NK-92 (cell line): ENCODE measurements around the gene LCN1.
"Not testable (repeated sequence)": the region's sequence is repeated elsewhere in the genome, so short reads cannot be mapped to it uniquely, and the experiment has no call there.

Experiments used
- DNase-seq: peaks from one replicate; lab custom pipeline; 2025; ENCODE audit not compliant: unreplicated experiment; lab: John Stamatoyannopoulos, UW

LCN1 gene

DNA sequence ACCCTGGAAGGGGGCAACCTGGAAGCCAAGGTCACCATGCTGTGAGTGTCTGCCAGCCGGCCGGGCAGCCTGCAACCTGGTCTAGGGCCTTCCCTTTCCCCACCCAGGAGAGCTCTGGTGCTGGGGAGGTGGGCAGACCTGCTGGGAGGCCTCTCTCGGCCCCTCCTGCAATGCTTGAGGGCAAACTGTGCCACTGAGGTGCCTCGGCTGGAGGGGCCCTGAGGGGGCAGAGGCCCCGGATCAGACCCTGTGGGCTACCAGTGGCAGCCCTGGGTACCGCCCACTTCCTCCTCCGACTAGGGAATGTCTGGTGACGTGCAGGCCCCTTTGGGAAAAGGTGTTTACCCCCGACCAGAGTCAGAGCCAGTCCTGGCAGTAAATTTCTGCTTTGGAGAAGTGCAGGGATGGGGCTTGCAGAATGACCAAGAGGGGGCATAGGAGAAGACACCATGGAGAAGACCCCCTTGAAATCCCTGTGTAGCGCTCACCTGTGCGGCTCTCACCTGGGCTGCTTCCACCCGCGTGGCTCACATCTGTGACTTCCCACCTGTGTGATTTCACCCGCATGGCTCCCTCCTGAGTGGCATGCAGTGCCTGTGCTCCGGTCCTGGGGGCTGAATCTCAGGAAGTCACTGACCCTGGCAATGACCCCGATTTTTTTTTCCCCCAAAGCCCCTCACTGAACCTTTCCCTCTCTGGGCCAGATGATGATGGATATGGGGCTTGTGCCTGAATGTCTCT lies 1.1 kb downstream of the LCN1 start:
- no peak for DNase-seq

DNA sequence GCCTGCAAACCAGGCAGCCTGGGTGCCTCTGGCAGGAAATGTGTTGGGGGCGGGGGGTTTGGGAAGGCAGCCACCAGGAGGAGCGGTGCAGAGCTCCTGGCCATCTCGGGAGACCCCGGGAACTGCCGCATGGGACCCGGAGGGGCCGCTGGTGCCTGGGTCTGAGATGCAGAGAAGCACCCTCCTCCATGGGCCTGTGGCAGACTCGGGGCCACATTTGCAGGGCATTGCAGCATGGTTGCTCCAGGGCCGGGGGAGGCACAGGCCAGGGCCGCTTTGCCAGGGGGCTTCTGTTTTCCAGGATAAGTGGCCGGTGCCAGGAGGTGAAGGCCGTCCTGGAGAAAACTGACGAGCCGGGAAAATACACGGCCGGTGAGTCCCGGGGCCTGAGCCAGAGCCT lies 1.7 kb downstream of the LCN1 start:
- no peak for DNase-seq

DNA sequence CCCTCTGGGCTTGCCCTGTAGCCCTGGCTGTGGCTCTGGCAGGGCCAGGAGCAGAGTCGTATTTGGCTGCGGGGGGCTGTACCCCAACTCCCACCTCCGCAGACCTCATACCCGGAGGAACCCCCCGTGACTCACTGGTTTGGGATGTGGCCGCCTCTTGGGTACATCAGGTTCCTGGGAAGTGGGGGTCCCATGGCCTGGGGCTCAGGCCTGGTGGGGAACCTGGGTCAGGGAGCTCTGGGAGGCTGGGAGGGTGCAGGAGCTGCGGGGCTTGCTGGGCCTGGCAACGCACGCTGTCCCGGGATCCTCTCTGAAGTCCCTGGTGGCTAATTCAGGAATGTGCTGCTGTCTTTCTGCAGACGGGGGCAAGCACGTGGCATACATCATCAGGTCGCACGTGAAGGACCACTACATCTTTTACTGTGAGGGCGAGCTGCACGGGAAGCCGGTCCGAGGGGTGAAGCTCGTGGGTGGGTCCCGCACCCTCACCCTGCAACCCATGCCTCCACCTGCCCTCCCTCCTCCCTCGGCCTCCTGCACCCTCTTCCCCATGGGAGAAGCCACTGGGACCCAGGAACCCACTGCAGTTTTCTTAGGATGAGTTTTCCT lies 2.4 kb downstream of the LCN1 start:
- DNase-seq: no peak

DNA sequence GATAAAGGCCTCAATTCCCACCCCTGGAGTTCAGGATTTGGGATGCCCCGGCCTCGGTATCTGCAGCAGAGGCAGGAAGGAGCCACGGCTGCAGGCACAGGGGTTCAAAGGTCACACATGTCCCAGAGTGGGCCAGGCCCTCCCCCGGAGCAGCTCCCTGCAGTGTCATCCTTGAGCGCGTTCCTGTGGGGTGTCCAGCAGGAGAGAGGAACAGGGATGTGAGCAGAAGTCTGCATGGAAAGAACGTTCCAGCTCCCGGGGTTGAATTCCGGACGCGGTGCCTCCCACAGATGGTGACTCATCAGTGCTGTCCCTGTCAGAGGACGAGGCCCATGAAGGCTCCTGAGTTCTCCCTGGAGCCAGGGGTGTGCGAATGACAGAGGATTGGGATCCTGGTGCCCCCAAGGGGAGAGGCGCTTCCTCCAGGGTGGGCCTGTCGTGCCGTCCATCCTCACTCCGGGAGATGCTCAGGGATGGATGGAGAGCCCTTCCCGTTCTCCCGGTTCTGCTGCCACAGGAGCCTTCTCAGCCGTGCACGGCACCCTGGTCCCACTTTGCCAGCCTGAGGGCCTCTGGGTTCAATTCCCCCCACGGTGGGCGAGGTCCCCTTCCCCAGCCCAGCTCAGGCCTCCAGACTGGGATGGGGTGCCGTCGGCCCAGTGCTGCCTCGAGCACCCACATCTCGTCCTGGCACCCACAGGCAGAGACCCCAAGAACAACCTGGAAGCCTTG lies 3.1 kb downstream of the LCN1 start:
- no peak for DNase-seq

DNA sequence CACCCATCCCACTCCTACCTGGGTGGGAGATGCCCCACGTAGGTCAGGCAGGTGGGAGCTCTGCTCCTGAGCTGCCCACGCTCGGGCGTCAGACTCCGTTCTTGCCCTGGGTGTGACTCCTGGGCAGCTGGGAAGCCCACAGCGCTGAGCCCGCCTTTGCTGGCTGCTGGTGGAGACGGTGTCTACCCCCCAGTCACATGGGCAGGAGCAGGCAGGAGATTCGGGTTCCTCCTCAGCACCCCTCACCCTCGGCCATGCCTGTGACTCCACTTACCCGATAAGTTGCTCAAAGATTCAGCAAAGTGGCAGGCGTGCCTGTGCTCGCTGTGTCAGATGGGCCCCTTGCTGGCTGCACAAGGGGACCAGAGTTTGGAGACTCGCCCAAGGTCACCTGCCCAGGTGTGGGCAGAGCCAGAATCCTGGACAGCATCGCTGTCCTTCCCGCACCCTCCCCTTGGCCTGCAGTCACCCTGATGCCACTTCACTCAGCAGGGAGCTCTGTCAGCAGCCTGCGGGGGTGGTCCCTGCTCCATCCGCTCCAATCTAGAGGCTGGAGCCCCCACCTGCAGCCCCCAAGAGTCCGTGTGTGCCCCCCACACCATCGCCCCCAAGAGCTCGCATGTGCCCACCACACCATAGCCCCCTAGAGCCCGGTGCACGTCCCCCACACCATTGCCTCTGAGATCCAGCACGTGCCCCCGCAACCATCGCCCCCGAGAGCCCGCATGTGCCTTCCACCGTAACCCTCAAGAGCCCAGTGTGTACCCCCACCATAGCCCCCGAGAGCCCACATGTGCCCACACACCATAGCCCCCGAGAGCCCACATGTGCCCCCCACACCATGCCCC lies 4.2 kb downstream of the LCN1 start:
- no peak for DNase-seq

DNA sequence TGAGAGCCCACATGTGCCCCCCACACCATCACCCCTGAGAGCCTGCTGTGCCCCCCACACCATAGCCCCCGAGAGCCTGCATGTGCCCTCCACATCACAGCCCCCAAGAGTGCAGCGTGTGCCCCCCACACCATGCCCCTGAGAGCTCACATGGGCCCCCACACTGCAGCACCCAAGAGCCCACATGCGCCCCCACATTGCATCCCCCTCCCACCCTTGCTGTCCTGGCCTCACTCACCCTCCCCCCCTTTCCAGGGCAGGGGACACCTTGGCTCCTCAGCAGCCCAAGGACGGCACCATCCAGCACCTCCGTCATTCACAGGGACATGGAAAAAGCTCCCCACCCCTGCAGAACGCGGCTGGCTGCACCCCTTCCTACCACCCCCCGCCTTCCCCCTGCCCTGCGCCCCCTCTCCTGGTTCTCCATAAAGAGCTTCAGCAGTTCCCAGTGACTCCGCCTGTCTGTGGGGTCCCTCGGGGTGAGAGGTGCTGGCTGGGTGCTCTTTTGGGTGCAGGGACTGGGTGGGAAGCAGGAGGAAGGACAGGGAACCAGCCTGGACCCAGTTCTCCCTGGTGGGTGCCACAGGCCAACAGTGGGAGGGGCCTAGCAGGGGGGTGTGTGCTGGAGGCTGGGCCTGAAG lies 5.0 kb downstream of the LCN1 start:
- DNase-seq: no peak

DNA sequence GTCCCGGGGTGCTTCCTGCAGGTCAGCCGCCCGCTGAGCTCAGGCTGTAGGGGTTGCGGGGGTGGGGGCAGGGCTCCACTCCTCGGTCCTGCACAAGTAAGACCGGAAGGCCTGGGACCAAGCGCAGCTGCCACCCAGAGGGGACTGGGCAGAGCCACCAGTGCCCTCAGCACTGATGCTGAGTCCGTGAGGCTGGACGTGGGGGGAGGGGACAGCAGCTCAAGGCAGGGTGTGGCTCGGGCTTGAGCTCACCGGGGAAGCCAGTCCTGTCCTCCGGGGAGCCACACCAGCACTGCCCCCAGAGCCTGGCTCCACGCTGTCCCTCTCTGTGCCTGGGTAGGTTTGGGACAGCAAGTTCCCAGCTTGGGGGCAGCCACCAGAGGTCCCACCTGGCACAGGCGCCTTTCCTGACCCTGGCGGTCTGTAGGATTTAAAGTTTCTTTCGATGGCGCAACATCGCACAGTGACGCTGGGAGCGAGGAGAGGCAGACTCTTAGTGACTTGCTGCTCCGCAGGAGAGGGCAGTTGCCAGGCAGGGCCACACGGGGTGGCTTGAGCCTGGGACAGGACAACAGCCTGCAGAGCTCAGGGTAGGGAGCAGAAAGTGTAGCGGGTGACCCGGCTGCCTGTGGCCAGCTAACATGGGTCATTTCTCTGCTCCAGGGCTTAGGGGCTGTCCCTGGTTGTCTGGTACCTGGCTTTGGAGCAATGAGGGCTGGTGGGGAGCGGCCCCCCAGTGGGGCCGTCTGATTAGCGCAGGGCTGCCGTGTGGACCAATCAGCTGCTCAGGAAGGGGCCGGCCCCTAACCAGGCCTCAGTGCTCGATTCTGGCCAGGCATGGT lies 5.7 kb downstream of the LCN1 start:
- no peak for DNase-seq

DNA sequence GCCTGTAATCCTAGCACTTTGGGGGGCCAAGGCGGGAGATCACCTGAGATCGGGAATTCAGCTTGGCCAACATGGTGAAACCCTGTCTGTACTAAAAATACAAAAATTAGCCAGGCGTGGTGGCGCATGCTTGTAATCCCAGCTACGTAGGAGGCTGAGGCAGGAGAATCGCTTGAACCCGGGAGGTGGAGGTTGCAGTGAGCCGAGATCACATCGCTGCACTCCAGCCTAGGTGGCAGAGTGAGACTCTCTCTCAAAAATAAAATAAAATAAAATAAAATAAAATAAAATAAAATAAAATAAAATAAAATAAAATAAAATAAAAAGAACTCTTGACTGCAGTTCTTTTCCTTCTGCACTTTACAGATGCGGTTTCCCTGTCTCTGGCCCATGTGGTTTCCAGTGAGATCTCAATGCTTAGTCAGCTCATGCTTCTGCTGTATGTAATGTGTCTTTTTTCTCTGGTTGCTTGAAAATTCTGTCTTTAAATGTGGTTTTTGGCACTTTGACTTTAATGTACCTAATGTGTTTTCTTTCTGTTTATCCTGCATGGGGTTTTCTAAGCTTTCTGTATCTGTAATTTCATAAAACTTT lies 7.7 kb downstream of the LCN1 start:
- DNase-seq: not testable (repeated sequence)

DNA sequence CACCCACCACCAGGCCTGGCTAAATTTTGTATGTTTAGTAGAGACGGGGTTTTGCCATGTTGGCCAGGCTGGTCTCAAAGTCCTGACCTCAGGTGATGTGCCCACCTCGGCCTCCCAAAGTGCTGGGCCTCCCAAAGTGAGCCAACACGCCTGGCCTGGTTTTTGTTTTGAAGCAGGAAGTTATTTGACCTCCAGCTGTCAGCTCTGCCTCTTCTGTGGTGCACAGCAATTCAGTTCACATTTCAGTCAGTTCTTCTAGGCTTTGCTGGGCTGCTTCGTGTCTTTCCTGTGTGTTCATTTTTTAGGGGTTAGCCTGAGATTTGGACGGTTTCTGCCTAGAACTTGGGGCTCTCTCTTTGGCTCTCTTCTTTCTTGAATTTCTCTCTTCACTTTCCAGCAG lies 8.9 kb downstream of the LCN1 start:
- no peak for DNase-seq

DNA sequence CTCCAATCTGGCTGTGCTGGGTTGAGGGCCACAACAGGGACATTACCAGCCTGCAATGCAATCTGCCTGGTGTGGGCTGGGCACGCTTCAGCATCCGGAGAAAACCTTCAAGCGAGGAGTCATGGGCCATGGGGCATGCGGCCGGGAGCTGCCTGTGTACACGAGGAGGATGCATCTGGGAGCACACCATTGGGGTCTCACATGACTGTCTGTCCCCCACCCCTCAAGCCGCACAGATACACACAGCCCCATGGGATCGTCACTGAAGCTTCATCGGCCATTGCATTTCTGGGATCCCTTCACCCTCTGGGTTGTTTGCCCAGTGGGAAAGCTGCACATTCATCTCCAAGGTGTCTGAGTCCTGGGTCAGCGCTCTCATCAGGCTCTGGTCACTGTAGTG lies 9.9 kb downstream of the LCN1 start:
- no peak for DNase-seq

DNA sequence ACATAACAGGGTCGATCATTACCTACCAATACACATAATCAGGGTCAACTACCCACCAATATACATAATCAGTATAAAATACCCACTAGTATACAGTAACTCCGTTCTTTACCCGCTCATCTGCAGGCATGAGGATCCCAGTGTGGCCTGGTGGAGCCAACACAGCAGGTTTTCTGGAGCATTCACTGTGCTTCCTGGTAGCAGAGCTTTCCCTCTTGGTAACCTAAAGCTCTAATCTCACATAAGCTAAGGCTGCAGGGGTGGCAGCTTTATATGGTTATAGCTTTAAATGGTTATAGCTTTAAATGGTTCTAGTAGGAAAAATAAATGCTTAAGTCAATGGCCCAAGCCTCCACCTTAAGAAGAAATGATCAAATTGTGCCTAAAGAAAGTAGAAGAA lies 11.9 kb downstream of the LCN1 start:
- no peak for DNase-seq

DNA sequence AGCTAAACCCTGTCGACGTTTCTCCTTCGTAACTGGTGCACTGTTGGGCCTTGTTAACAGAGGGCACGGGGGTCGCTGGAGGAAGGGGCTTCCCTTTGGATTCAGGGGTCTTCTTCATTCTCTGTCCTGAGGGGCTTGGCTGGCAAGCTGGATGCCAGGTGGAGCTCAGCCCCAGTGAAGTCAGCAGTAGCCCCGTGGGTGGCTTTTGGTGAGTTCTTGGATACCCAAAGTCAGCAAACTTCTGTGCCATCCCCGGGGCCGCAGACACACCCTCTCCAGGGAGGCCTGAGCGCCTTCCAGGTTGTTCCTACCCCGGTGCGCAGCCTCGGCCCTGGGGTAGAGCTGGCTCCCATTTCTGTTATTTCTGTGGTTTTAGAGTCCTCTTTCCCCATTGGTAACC lies 12.4 kb downstream of the LCN1 start:
- no peak for DNase-seq

DNA sequence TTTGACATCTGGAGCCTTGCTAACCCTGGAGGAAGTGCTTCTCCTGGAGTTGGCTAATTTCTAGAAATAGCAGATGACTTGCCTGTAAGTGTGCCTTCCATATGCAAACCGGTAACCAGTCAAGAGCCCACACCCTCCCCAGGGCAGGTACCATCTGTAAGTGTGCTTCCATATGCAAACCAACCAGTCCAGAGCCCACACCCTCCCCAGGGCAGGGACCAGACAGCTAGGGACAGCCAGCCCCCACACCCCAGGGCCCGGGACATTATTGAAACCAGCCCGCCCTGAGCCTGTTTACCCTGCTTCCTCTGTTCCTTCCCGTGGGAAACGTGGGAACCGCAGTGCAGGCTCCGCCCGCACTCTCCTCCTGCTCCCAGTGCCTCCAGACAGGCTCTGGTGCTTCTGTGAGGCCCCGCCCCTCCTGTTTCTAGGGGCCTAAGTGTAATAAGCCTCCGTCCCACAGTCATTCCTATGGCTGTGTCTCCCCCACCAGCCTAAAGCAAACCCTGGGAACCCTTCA lies 13.0 kb downstream of the LCN1 start:
- DNase-seq: not testable (repeated sequence)

DNA sequence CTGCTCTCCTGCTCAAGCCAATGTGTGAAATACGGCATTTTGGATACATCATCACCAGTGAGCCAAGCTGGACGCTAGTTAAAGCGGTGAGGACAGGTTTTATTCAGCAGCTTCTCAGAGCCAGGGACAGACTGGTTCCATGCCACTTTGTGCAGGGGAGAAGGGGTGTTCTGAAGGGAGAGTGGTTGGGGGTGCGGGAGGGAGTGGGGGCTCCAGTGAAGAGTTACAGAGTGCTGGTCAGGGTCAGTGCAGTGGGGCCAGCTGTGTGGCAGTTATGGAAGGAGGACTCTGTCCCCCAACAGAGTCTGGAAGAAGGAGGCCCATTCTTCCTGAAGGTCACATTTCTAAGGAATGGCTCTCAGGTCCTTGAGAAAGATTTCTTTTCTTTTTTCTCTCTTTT lies 13.6 kb downstream of the LCN1 start:
- DNase-seq: not testable (repeated sequence)

DNA sequence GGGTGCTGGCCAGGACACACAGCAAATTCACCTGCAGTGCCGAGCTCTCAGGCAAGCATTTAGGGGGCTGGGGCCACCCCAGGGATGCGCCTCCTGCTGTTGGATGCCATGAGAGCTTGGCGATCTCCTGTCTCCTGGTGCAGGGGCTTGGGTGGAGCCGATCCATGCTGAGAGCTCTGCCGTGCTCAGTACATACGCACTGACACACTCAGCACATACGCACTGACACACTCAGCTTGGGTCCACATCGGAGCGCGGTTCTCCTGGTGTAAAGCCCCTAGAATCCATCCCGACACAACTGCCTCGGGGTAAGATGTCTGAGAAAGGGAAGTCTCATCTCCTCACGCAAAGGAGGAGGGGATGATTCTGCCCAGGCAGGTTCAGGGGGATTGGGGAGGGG lies 14.4 kb downstream of the LCN1 start:
- not testable (repeated sequence) for DNase-seq

DNA sequence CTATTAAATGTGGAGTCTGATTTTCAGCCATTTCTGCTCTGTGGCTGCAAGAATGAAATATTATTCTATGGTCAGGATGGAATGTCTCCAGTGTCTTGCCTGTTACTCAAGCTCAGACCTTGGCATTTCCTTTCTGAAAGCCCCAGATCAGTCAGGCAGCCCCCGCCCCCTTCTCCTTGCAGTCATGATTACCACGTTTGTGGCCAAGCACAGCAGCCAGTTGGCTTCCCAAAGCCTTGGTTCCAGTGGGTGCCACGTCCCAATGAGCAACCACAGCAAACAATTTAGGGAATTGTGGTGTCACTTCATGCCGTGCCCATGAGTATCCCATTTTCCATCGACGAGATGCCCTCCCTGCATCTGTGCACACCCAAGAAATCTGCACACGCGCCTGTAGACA lies 15.0 kb downstream of the LCN1 start:
- no peak for DNase-seq

DNA sequence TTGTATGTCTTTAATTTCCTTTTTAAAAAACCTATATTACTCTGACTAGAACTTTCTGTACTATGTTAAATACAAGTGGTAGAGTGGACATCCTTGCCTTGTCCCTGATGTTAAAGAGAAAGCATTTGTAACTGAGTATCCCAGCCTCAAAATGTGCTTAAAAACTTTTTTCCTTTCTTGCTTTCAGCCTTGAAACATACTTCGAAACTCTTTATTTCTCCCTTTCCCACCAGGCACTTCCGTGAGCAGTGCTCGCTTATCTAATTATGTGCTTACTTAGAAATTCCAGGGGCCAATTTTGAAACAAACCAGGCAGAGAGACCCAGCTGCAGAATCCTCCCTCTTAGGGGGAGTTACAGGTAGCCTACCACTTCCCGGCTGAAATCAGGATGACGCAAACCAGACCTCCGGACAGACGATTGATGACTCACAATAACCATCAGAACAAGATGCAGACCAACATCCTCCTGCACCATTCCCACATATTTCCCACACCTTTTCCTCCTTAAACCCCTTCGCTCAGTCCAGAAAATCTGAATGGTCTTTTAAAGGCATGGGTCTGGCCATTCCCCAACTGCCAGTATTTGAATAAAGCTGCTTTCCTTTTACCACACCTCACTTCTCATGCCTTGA lies 22.1 kb downstream of the LCN1 start:
- not testable (repeated sequence) for DNase-seq

DNA sequence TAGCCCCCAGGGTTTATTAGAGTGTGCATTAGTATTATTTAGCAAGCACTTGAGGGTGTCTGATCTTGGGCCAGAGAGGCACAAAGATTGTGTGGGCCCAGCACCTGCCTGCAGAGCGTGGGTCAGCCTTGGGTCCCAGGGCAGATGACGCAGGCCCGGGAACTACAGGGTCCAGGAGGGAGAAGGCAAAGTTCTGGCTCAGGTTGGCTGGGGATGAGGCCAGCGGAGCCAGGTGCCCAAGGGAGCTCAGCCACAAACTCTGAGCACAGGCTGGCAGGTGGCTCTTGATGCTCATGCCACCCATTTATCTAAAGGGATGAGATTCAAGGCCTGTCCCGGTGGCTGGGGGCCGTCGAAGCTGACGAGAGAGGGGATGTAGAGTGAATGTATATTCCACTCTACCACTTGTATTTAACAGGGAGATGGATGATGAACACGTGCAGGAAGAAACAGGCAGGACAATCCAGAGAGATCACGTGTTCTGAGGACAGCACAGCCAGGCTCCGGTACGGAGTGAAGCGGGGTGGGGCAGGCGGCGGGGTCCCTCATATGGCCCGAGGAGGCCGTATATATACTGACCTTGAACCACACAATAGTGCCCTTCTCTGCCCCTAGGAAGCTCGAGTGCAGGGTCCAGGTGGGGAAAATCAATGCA lies 23.9 kb downstream of the LCN1 start:
- no peak for DNase-seq
